Osteocyte (in vitro differentiated cells): ENCODE data around the gene ALDH1A2. TPM values are rescaled to one million over a fixed set of nuclear protein-coding genes. Genes with fewer than 3 reads are reported as not detected.

Experiments
- DNase-seq: peaks from one replicate; pipeline ENCODE4 v3.0.0; 2021; ENCODE audit warnings: mixed read lengths; ENCODE audit not compliant: unreplicated experiment; ENCODE audit errors: extremely low spot score
- H3K27ac Mint-ChIP-seq: one replicate; pipeline ENCODE4 v1.8.0; 2021; ENCODE audit warnings: mild to moderate bottlenecking, mixed read lengths; ENCODE audit not compliant: unreplicated experiment
- H3K27me3 Mint-ChIP-seq: one replicate; pipeline ENCODE4 v1.8.0; 2021; ENCODE audit warnings: mixed read lengths; ENCODE audit not compliant: unreplicated experiment
- H3K36me3 Mint-ChIP-seq: one replicate; pipeline ENCODE4 v1.8.0; 2021; ENCODE audit warnings: mixed read lengths; ENCODE audit not compliant: unreplicated experiment
- H3K4me1 Mint-ChIP-seq: one replicate; pipeline ENCODE4 v1.8.0; 2021; ENCODE audit warnings: mixed read lengths; ENCODE audit not compliant: unreplicated experiment
- H3K4me3 Mint-ChIP-seq: one replicate; pipeline ENCODE4 v1.8.0; 2021; ENCODE audit warnings: mild to moderate bottlenecking, moderate library complexity, mixed read lengths; ENCODE audit not compliant: unreplicated experiment
- H3K9me3 Mint-ChIP-seq: one replicate; pipeline ENCODE4 v1.8.0; 2021; ENCODE audit warnings: mixed read lengths; ENCODE audit not compliant: unreplicated experiment
- total RNA-seq: library from RNA; stranded (reverse); gene quantifications from 2 replicates; pipeline ENCODE4 v1.2.1, GENCODE V29; 2021
- TF ChIP-seq, protein P1 (sequence below): fragments of 200-600 bp; sonication (generic); IDR thresholded peaks from 2 replicates; pipeline ENCODE4 v1.5.0; 2021; ENCODE audit warnings: antibody characterized with exemption, mild to moderate bottlenecking, moderate library complexity

The ALDH1A2 gene
- total RNA-seq, 1 donor from 2014 or later: 0.48 TPM

DNA sequence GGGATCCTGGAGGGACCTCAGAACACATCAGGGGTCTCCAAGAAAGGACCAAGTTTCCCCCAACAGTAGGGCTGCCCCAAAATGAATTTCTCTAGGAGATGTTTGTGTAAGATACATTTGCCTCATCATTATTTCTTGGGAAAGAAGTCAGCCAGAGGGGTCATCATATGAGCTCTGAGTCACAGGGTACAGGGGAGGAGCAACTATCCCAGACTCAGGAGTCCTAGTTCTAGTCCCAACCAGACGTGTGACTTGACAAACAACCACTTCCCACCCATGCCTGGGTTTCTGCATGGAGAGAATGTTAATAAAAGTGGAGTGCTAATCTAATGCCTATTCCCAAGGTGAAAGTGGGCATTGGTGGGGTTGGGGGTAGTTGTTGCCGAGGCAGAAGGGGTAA, 144.1 kb downstream of the ALDH1A2 start:
- H3K4me1 Mint-ChIP-seq: peaks cover 4% of the 10 kb centered on the region
- no peak for DNase-seq
- no peak overlapping the region for H3K27ac Mint-ChIP-seq
- H3K27me3 Mint-ChIP-seq: peaks cover 23% of the 10 kb centered on the region
- no peaks in the 10 kb centered on the region for H3K9me3 Mint-ChIP-seq
- TF ChIP-seq, protein P1, sequence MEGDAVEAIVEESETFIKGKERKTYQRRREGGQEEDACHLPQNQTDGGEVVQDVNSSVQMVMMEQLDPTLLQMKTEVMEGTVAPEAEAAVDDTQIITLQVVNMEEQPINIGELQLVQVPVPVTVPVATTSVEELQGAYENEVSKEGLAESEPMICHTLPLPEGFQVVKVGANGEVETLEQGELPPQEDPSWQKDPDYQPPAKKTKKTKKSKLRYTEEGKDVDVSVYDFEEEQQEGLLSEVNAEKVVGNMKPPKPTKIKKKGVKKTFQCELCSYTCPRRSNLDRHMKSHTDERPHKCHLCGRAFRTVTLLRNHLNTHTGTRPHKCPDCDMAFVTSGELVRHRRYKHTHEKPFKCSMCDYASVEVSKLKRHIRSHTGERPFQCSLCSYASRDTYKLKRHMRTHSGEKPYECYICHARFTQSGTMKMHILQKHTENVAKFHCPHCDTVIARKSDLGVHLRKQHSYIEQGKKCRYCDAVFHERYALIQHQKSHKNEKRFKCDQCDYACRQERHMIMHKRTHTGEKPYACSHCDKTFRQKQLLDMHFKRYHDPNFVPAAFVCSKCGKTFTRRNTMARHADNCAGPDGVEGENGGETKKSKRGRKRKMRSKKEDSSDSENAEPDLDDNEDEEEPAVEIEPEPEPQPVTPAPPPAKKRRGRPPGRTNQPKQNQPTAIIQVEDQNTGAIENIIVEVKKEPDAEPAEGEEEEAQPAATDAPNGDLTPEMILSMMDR: no peak
- H3K36me3 Mint-ChIP-seq: no peaks in the 10 kb centered on the region
- H3K4me3 Mint-ChIP-seq: no peak overlapping the region

DNA sequence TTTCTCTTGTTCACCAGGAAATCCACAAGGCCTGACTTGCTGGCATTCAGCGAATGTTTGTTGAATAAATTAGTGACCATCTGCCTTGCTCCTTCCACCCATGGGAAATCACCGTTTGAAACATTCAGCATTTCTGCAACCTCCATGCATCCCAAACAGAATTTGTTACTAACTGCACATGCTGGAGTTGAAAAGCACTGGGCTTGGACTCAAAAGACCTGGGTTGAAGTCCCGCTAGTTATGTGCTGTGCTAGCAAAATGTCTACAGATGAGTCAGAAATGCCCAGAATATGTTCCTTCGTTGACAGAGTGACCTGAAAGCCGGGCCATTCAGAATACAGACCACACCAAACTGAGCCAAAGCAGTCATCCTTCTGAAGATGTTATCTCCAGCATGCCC, 144.6 kb downstream of the ALDH1A2 start:
- no peaks in the 10 kb centered on the region for H3K9me3 Mint-ChIP-seq
- no peak for DNase-seq
- TF ChIP-seq, protein P1: no peak
- H3K27ac Mint-ChIP-seq: no peak overlapping the region
- H3K27me3 Mint-ChIP-seq: peaks cover 20% of the 10 kb centered on the region
- no peak overlapping the region for H3K4me3 Mint-ChIP-seq
- H3K4me1 Mint-ChIP-seq: peaks cover 4% of the 10 kb centered on the region
- H3K36me3 Mint-ChIP-seq: no peaks in the 10 kb centered on the region

DNA sequence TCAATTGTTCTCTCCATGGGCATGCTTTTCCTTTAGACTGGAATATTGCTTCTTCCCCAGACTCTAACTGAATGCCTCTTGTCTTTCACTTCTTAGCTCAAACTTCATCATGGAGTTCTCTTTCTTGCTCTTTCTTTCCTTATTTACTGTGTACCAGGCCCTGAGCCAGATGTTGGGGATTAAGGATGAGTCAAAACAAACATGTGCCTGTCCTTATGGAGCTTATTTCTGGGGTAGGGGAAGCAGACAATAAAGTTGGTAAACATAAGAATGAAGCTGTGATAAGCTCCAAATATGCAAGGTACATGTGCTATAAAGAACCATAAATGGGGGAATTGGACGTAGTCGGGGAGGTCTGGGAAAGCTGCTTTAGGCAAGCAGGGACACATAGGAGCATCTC, 145.8 kb downstream of the ALDH1A2 start:
- H3K27me3 Mint-ChIP-seq: peaks cover 10% of the 10 kb centered on the region
- H3K27ac Mint-ChIP-seq: no peak overlapping the region
- H3K9me3 Mint-ChIP-seq: no peaks in the 10 kb centered on the region
- TF ChIP-seq, protein P1: no peak
- DNase-seq: no peak
- H3K36me3 Mint-ChIP-seq: no peaks in the 10 kb centered on the region
- peaks cover 4% of the 10 kb centered on the region for H3K4me1 Mint-ChIP-seq
- no peak overlapping the region for H3K4me3 Mint-ChIP-seq

DNA sequence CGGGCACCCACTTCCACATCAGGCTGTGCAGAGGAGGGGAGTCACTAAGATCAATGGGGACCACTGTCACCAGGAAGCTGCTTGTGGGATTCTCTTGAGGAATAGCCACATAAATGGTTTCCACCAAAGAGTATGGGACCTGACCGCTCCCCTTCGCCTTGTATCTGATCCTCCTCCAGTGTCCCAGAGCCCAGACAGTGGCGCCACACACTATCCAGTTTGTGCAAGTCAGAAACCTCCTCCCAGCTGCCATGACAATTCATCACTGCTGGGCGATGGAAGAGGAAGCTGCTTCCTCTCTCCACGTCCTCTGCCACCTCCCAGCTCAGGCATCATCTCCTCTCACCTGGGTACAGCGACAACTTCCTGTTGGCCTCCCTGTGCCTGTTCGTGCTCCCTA, 147.5 kb downstream of the ALDH1A2 start:
- H3K27me3 Mint-ChIP-seq: peaks cover 13% of the 10 kb centered on the region
- DNase-seq: no peak
- H3K9me3 Mint-ChIP-seq: no peaks in the 10 kb centered on the region
- H3K4me3 Mint-ChIP-seq: no peak overlapping the region
- H3K27ac Mint-ChIP-seq: no peak overlapping the region
- H3K4me1 Mint-ChIP-seq: no peaks in the 10 kb centered on the region
- TF ChIP-seq, protein P1: no peak
- H3K36me3 Mint-ChIP-seq: no peaks in the 10 kb centered on the region

DNA sequence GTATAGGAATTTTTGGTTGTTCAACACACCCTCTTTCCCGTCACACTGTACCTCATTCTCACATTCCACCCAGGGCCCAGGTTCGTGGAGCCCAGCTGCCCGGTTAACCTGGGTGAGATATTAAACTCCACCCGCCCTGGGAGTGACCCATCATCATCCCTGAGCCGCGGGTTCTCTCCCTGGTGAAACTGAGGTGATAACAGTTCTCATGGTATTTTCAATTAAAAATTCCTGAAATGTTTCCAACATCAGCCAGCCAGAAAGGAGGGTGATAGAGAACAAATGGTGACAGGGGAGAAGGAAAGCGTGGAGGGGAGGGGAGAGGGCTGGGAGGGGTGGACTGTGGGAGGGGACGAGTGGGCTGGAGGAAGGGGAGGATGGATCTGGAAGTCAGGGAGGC, 148.8 kb downstream of the ALDH1A2 start:
- Mint-ChIP-seq H3K4me3 (no peak overlapping the region), H3K4me1 (no peaks in the 10 kb centered on the region), H3K36me3 (no peaks in the 10 kb centered on the region), H3K27me3 (peaks cover 9% of the 10 kb centered on the region), H3K27ac (no peak overlapping the region), H3K9me3 (no peaks in the 10 kb centered on the region)
- TF ChIP-seq, protein P1: no peak
- no peak for DNase-seq
